Vagina (tissue), 2 donors: ENCODE data around the gene ABLIM2. TPM values are rescaled to one million over a fixed set of nuclear protein-coding genes. Genes with fewer than 3 reads are reported as not detected.

Experiments
- DNase-seq, 2 donors: peaks; one replicate each; pipeline ENCODE4 v3.0.0-alpha.2; 2017; ENCODE audit errors: extremely low spot score in 2 of 2
- H3K27ac ChIP-seq: fragments of 200-600 bp; sonication (generic); one replicate; pipeline ENCODE4 v1.5.1; 2019
- H3K27me3 ChIP-seq: fragments of 200-600 bp; sonication (generic); one replicate; pipeline ENCODE4 v1.5.1; 2019
- H3K36me3 ChIP-seq, 2 donors: fragments of 200-600 bp; sonication (generic); one replicate each; pipeline ENCODE4 v1.5.1; 2017 to 2019
- H3K4me1 ChIP-seq: fragments of 200-600 bp; sonication (generic); one replicate; pipeline ENCODE4 v1.5.1; 2019
- H3K4me3 ChIP-seq, 2 donors: fragments of 200-600 bp; sonication (generic); 1 replicate in 1 of 2; 2 replicates in 1 of 2; pipeline ENCODE4 v1.5.1; 2016 to 2019
- H3K9me3 ChIP-seq: fragments of 200-600 bp; sonication (generic); one replicate; pipeline ENCODE4 v1.5.1; 2019
- CTCF ChIP-seq, 3 experiments: fragments of 450-650 bp in 2 of 3; fragments of 200-600 bp in 1 of 3; sonication (generic) in 1 of 3; IDR thresholded peaks; one replicate each; pipeline ENCODE4 v1.5.1; 2017 to 2019; ENCODE audit warnings: antibody characterized with exemption in 3 of 3, mild to moderate bottlenecking in 2 of 3, moderate library complexity in 2 of 3
- POLR2A ChIP-seq, 2 donors: fragments of 450-650 bp; IDR thresholded peaks; one replicate each; pipeline ENCODE4 v1.6.1; 2017; ENCODE audit warnings: antibody characterized with exemption in 2 of 2, mild to moderate bottlenecking in 2 of 2, moderate library complexity in 2 of 2
- POLR2AphosphoS5 ChIP-seq, 2 donors: sonication (generic); formaldehyde crosslinking; IDR thresholded peaks; one replicate each; pipeline ENCODE4 v1.9.0; 2017; ENCODE audit warnings: antibody characterized with exemption in 2 of 2, mild to moderate bottlenecking in 2 of 2, low read depth in 1 of 2; ENCODE audit not compliant: insufficient read depth in 1 of 2
- intact Hi-C: fragments of 100-400 bp; cut with DNase I; formaldehyde crosslinking; loops from one replicate; pipeline ENCODE4 v1.15.1; 2023
- total RNA-seq: library from RNA; depleted of rRNA; stranded (reverse); fragments of >200 nt; gene quantifications from one replicate; pipeline ENCODE4 v1.2.3, GENCODE V29; 2016

ABLIM2 gene
- total RNA-seq, 1 donor from 2014 or later: 15.5 TPM

- Histone ChIP-seq H3K36me3 (no peaks in the 10 kb centered on the region), H3K9me3 (no peaks in the 10 kb centered on the region), H3K27me3 (no peaks in the 10 kb centered on the region), H3K4me1 (no peaks in the 10 kb centered on the region), H3K27ac (no peak overlapping the region), H3K4me3 (no peak overlapping the region)
- DNase-seq: no peak
- intact Hi-C loops: no loop called here
- TF ChIP-seq CTCF (IDR thresholded peaks at IDR 0.05) (no peak), POLR2AphosphoS5 (IDR thresholded peaks at IDR 0.05; ENCODE audit: insufficient read depth in 1 of 2, low read depth in 1 of 2) (no peak), POLR2A (IDR thresholded peaks at IDR 0.05) (no peak)
These were observed 144.5 kb downstream of the ABLIM2 start for GRCh38 chr4:8013976-8014726.

GRCh38 chr4:8012517-8012916 lies 146.1 kb downstream of the ABLIM2 start:
- TF ChIP-seq CTCF (IDR thresholded peaks at IDR 0.05) (no peak), POLR2AphosphoS5 (IDR thresholded peaks at IDR 0.05; ENCODE audit: insufficient read depth in 1 of 2, low read depth in 1 of 2) (no peak), POLR2A (IDR thresholded peaks at IDR 0.05) (no peak)
- no peaks in the 10 kb centered on the region for H3K9me3 ChIP-seq
- no peaks in the 10 kb centered on the region for H3K36me3 ChIP-seq
- no peaks in the 10 kb centered on the region for H3K4me1 ChIP-seq
- H3K4me3 ChIP-seq: no peak overlapping the region
- no peak for DNase-seq
- intact Hi-C loops: no loop called here
- no peaks in the 10 kb centered on the region for H3K27me3 ChIP-seq
- no peak overlapping the region for H3K27ac ChIP-seq

GRCh38 chr4:8010618-8011017 lies 148.0 kb downstream of the ABLIM2 start:
- Histone ChIP-seq H3K9me3 (no peaks in the 10 kb centered on the region), H3K4me3 (no peak overlapping the region), H3K27me3 (no peaks in the 10 kb centered on the region), H3K27ac (no peak overlapping the region), H3K4me1 (no peaks in the 10 kb centered on the region), H3K36me3 (no peaks in the 10 kb centered on the region)
- DNase-seq: no peak
- TF ChIP-seq CTCF (IDR thresholded peaks at IDR 0.05) (no peak), POLR2A (IDR thresholded peaks at IDR 0.05) (no peak), POLR2AphosphoS5 (IDR thresholded peaks at IDR 0.05; ENCODE audit: insufficient read depth in 1 of 2, low read depth in 1 of 2) (no peak)
- intact Hi-C loops: no loop called here

GRCh38 chr4:8009710-8010511 lies 148.7 kb downstream of the ABLIM2 start:
- Histone ChIP-seq H3K9me3 (no peaks in the 10 kb centered on the region), H3K27ac (no peak overlapping the region), H3K36me3 (no peaks in the 10 kb centered on the region), H3K27me3 (no peaks in the 10 kb centered on the region), H3K4me1 (no peaks in the 10 kb centered on the region), H3K4me3 (no peak overlapping the region)
- intact Hi-C loops: no loop called here
- no peak for DNase-seq
- no peak for TF ChIP-seq POLR2A (IDR thresholded peaks at IDR 0.05)
- TF ChIP-seq CTCF (IDR thresholded peaks at IDR 0.05): no peak
- no peak for TF ChIP-seq POLR2AphosphoS5 (IDR thresholded peaks at IDR 0.05; ENCODE audit: insufficient read depth in 1 of 2, low read depth in 1 of 2)

- DNase-seq: no peak
- no peaks in the 10 kb centered on the region for H3K36me3 ChIP-seq
- H3K4me1 ChIP-seq: no peaks in the 10 kb centered on the region
- H3K4me3 ChIP-seq: no peak overlapping the region
- no peak for TF ChIP-seq CTCF (IDR thresholded peaks at IDR 0.05)
- no peak for TF ChIP-seq POLR2A (IDR thresholded peaks at IDR 0.05)
- no peak for TF ChIP-seq POLR2AphosphoS5 (IDR thresholded peaks at IDR 0.05; ENCODE audit: insufficient read depth in 1 of 2, low read depth in 1 of 2)
- no peak overlapping the region for H3K27ac ChIP-seq
- intact Hi-C loops: no loop called here
- no peaks in the 10 kb centered on the region for H3K27me3 ChIP-seq
- no peaks in the 10 kb centered on the region for H3K9me3 ChIP-seq
These were observed 149.5 kb downstream of the ABLIM2 start for GRCh38 chr4:8009097-8009496.
